GM13976 (cell line): ENCODE results near the gene TRAFD1.

Experiments
- DNase-seq: peaks from one replicate; pipeline ENCODE4 v3.0.0; 2012; ENCODE audit warnings: low spot score
- in situ Hi-C: fragments of 300-500 bp; cut with MboI; formaldehyde crosslinking; loops from one replicate; pipeline ENCODE4 v1.12.0; 2022; ENCODE audit warnings: low sequenced_read_pairs, mixed read lengths, inconsistent platforms; ENCODE audit not compliant: unreplicated experiment
- TF ChIP-seq, protein P1 (sequence below): IDR thresholded peaks from 2 replicates; pipeline ENCODE4 v1.5.1; 2012; ENCODE audit warnings: borderline replicate concordance, mild to moderate bottlenecking; ENCODE audit not compliant: insufficient read depth; ENCODE audit errors: extremely low read depth, missing control alignments, control extremely low read depth

Gene TRAFD1

DNA sequence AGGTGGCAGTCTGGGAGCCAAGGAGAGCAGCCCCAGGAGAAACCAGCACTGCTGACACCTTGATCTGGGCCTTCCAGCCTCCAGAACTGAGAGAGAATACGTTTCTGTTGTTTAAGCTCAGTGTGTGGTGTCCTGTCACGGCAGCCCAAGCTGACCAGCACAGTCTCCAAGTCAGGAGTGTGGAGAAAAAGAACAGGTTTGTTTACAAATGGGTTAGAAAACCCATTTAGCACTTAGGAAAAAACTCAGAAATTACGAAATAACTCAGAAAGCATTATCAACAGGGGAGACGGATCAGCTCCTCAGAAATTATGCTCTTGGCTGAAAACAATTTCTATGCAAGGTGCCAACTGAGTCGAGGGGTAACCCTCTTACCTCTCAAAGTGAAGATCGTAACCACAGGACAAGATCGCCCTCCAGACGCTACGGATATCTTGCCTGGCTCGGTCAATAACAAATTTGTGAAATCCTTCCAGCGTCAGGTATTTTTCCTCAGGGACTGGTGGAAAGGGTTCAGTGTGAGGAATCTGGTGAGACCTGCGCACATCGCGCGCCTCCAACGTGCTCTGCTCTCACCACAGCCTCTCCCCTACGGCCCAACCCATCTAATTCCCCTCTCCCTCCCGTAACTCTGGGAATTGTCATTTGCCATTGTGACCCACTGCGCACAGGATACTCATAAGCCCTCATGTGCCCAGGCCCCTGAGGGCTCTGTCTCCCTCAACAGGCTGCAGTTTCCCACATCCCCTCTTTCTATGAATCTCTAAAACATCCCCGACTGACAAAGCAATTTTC is 50.2 kb downstream of the TRAFD1 start:
- TF ChIP-seq, protein P1, sequence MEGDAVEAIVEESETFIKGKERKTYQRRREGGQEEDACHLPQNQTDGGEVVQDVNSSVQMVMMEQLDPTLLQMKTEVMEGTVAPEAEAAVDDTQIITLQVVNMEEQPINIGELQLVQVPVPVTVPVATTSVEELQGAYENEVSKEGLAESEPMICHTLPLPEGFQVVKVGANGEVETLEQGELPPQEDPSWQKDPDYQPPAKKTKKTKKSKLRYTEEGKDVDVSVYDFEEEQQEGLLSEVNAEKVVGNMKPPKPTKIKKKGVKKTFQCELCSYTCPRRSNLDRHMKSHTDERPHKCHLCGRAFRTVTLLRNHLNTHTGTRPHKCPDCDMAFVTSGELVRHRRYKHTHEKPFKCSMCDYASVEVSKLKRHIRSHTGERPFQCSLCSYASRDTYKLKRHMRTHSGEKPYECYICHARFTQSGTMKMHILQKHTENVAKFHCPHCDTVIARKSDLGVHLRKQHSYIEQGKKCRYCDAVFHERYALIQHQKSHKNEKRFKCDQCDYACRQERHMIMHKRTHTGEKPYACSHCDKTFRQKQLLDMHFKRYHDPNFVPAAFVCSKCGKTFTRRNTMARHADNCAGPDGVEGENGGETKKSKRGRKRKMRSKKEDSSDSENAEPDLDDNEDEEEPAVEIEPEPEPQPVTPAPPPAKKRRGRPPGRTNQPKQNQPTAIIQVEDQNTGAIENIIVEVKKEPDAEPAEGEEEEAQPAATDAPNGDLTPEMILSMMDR, result no peak
- no peak for DNase-seq
- in situ Hi-C loops, result no loop called here

DNA sequence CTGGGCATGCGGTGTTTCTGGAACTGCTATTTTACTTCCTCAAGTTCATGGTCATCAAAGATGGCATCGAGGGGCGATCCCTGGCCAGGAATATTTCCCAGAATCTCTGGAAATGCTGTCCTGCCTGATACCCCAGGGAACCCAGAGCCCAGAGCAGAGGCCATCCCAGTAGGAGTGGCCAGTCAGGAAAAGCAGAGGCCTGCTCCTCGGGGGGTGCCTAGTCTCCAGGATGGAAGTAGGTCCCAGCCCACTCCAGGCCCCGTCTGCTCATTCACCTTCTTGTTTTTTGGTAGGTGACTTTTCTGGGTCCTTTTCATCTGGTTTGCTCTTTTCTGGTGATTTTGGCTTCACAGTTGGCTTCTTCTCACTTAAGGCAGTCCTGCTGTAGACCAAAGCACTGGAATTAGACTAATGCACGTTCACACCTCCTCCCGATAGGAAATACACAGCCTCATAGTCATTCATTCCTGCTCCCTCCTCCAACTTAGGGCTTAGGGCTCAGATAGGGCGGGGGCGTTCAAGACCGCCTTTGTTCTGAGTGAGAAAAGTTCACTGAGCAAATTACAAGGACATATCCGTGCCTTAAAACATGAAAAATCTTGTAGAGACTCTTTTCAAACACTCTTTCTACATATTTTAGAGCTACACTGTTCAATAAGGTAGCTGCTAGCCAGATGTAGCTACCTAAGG is 51.1 kb downstream of the TRAFD1 start:
- DNase-seq, result no peak

DNA sequence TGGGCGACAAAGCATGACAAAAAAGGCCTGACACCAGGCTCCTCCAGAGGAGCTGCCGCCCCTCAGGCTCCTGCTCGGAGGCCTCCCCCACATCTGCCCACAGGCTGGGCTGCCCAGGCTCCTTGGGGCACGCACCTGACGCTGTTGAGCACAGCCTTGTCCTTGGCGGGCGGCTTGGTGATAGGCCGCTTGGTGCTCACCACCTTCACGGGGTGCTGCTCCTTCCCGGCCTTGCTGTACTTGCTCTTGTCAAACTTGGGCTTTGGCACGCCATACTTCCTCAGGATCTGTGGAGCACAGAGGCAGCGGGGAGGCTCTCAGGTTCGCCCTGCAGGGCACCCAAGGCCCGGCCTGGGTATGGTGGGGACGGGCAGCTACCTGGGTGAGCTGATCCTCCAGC is 53.4 kb downstream of the TRAFD1 start:
- TF ChIP-seq, protein P1, result no peak
- DNase-seq, result no peak
- in situ Hi-C loops, result no loop called here

More for the DNA sequence above, 51.1 kb downstream of the TRAFD1 start:
- in situ Hi-C loops, result no loop called here
- TF ChIP-seq, protein P1, result no peak

DNA sequence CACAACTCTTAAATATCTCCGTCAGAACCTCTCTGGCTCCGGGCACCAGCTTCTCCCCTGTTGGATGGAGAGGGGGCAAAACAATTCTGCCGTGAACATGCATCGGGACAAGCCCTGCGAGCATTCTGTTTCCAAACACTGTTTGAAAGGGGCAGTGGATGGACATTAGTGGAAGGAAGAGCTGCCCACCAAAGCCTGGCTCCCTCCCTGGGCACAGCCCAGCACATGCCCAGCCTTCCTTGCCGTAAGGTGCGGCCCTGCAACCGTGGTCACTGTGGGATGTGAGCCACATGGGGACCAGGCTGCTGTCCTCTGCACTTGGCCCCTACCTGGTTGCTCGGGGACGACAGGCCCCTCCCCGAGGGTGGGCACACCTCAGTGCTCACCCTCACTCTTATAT is 54.0 kb downstream of the TRAFD1 start:
- TF ChIP-seq, protein P1, result no peak
- in situ Hi-C loops, result no loop called here

DNA sequence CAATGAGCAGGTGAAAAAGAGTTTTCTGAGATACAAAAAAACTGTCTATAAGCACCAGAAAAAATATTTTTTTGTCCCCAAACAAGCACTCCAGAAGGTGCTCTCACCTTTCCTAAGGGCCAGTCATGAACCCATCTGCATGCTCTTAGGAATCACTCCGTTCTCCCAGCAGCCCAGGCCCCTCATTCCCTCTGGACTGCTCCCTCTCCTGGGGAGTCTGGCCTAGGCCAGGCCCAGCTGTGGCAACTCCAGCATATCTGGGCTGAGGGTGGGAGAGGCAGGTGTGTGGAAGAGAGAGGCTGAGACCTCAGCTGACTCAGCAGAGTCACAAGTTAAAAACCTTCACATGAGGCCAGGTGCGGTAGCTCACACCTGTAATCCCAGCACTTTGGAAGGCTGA is 54.6 kb downstream of the TRAFD1 start:
- TF ChIP-seq, protein P1, result no peak
- in situ Hi-C loops, result no loop called here
- no peak for DNase-seq

More for the DNA sequence above, 54.0 kb downstream of the TRAFD1 start:
- DNase-seq, result no peak

DNA sequence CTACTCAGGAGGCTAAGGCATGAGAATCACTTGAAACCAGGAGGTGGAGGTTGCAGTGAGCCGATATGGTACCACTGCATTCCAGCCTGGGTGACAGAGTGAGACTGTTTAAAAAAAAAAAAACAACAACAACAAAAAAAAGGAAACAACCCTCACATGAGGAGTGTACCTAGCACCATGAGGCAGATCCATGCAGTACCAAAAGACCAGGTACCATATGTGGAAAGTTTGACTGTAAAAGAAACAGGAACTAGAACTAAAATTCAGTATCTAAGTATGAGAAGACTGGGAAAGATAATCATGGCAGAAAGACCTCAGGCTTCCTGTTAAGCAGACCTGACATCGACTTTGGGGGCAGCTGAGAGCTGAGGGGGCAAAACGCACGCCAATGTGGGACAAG is 55.1 kb downstream of the TRAFD1 start:
- no peak for DNase-seq
- TF ChIP-seq, protein P1, result no peak
- in situ Hi-C loops, result no loop called here
